ENCODE measurements around the gene DDN.

DDN gene

DNA sequence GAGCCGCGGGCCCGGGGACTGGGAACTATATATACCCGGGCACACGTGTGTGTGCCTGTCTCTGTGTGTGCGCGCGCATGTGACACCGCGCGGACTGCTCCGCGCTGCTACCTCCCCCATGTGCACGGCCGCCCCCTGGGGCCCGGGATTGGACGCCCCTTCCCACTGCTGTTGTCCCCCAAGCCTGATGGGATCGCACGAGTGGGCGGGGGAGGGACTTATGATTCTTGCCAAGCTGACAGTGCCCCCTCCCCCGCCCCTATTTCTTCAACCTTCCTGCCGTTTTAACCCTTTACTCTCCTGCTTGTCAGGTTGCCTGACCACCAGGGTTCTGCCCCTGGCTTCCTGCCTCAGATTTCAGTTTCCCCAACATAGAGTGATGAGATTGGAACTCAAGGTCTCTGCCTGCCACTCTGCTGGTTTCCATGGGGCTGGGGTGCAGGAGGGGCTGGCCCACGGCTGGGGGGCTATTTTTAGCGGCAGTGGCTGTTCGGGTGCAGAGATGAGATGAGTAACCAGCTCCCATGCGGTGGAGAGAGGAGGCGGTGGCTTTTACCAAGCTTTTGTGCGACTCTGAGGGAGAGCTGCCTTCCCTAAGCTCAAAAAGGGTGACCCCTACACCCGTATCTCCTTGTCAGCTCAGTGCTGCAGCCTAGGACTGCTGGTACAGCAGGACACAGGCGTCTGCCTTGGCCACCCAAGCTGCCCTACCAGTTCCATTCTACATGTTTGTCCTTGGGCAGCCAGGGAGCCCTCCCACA, at the start of gene DDN:
Gene DDN, minus strand, starts transcription at position 5 of the 761 bp plus-strand sequence. CDS start 88 bp downstream, outside the sequence.
- no peak for DNase-seq

DNA sequence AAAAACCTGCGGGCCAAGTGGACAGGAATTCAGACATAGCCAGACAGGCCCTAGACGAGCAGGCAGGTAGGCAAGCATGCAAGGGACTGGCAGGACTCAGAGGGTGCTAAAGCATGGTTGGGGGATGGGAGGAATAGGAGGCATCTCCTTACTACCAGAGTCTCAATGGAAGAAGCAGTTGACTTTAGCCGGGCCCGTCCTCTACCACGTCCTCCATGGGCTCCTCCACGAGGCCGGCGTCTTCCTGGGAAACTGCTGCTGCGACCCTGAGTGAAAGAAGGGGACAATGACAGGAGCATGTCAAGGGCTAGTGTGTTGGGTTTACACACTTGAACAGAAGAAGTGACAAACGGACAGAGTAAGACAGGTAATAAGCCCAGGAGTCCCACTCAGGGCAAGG, 49.8 kb upstream of the DDN start:
- no peak for DNase-seq

DNA sequence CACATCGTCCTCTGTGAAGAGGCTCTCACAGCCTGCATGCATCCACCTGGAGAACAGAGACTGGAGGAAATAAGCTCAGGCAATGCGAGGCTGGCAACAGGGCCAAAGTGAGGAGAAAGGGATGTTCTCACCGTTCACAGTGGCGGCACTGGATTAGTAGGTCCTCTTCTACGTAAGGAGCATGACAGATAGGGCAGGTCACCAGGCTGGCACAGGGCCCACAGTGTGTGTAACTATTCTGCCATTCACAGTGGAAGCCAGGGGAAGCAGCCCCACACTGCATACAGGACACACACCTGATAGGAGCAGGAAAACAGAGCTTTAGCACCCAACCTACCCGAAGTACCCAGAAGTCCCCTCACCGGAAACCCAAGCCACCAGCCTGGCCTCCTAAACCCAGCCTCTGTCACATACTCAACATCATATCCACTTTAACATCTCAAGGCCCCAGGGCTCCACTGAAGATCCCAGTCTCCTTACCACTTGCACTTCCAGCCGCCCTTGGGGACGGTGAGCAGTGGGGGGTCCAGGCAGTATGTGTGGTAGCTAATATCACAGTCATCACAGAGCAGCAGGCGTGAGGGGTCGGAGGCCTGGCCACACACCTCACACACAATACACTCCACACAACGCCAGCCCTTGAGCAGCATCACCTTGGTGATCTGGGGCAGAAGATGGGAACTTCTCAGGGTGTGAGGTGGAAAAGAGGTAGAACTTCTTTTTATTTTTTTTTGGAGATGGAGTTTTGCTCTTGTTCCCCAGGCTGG, 47.1 kb upstream of the DDN start:
- no peak for DNase-seq

DNA sequence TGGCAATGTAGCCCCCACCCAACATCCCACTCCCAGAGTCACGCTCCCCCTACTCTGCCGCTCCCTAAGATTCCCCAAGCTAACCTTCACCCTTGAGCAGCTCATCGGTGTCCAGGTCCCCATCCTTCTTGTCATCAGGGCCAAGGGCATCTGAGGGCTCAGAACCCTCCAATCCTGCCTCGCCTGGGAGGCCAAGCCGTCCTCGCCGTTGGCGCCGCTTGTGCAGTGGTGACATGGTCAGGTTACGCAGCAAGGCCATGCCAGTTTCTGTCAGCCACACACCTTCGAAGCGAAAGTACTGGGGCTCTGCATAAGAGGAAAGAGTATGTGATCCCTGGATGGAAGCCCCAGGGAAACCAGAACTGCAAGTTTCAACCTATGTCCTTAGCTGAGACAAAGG, 45.5 kb upstream of the DDN start:
- DNase-seq: no peak

DNA sequence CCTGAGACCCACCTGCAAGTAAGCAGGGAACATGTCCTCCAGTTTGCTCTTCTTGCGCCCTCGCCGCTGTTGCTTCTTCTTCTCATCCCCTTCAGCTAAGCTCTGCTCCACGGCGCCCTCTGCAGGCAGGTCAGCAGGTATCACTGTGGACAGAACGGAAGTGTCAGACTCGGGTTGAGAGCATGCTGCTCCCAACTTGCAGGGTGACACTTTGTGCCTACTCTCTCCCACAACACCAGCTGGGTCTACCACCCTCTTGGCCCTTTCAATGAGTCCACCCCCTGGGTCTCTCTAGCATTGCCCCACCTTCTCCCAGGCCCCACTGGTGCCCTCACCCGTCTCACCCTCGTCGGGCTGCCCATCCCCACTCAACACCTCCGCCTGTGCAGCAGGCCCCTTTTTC, 44.7 kb upstream of the DDN start:
- DNase-seq: no peak

DNA sequence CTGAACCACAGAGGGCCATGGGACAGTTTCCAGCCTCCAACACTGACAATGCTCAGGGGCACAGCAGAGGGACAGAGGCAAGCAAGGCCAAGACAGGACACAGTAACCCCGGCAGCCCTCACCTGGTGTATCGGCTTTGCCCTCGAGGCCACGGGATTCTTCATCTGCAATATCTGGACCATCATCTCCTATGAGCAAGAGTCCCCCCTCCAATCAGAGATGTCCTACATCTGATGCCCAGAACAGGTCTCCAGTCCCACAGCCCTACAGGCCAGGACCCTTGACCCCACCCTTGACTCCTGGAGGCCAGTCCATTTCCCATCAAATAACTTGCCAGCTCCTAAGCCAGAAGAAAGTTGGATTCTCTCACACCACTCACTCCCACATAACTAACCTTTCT, 44.1 kb upstream of the DDN start:
- no peak for DNase-seq

DNA sequence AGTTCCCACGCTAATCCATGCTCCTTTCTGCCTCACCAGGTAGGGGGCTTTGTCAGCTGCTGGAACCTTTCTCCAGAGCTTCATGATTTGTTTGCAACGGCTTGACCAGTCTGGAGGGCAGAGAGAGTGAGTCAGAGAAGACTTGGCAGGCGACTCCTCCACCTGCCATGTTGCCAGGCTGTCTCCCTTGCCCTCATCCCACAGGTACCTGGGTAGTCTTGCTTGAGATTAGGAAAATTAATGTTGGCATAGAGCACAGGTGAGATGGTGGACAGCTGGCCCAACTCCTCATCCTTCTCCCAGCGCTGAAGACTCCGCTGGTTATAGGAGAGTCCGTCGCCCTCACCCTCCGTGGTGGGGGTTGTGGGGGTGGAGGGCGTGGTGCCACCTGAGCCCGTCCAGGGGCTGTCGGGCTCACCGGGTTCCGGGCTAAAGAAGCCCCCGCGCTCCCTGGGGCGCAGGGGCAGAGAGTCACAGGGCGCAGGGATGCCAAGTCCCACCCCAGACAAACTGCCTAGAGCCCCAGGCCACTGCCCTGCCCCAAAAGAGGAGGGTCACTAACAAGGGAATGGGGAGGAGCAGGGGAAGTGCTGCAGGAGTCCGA, 42.8 kb upstream of the DDN start:
- DNase-seq: no peak

DNA sequence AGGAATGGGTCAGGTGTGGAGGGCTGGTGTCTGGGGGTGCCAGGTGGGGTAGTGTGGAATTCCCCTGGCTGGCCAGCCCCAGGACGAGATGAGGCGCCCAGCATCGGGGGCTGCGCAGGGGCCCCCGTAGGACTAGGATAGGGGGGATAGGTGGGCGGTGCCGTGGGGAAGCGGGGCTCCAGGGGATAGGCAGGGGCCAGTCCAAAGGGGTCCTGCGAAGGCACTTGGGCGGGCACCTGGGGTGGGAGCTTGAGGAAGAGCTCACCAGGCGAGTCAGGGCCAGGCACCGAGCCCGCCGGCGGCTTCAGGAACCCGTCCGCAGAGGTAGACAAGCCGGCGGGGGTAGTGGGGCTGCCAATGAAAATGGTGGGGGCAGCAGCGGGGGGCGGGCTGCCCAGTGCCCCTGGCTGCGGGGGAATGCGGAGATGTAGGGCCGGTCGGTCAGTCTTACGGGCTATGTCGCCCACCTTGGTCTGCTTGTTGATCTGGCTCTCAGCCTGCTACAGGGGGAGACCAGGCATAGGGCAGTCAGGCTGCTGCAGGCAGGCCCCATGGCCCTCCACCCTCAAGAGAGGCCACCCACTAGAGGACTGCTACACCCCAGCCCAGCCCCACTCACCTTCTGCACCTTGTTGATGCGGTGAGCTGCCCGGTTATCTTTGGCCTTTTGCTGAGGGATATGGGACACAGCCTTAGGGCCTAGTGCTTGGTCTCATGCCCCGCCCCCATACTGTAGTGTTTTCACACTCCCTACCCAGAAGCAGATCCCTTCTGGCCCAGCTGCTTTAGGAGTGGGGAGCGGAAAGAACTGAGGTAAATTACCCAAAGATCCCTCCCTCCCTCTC, 42.1 kb upstream of the DDN start:
- no peak for DNase-seq

DNA sequence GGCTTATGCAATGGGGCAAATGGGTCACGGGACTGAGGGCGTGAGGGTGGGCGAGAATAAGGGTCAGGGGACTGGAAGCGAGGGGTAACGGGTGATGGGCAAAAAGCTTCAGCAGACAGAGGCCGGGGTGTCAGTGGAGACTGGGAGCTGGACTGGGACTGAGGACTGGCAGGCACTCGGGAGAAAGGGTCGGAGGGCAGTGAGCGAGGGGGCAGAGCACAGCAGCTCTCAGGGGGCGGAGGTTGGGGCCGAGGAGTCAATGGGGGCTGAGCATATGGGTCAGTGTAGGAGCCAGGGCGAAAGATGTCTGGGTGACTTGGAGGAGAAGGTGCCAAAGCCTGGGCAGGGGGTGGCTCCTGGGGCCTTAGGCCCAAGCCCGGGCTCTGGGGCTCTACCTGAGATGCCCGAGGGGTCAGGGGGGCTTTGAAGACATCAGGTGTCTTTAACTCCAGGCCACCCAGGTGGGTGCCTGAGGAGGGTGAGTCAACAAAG, 41.2 kb upstream of the DDN start:
- no peak for DNase-seq

DNA sequence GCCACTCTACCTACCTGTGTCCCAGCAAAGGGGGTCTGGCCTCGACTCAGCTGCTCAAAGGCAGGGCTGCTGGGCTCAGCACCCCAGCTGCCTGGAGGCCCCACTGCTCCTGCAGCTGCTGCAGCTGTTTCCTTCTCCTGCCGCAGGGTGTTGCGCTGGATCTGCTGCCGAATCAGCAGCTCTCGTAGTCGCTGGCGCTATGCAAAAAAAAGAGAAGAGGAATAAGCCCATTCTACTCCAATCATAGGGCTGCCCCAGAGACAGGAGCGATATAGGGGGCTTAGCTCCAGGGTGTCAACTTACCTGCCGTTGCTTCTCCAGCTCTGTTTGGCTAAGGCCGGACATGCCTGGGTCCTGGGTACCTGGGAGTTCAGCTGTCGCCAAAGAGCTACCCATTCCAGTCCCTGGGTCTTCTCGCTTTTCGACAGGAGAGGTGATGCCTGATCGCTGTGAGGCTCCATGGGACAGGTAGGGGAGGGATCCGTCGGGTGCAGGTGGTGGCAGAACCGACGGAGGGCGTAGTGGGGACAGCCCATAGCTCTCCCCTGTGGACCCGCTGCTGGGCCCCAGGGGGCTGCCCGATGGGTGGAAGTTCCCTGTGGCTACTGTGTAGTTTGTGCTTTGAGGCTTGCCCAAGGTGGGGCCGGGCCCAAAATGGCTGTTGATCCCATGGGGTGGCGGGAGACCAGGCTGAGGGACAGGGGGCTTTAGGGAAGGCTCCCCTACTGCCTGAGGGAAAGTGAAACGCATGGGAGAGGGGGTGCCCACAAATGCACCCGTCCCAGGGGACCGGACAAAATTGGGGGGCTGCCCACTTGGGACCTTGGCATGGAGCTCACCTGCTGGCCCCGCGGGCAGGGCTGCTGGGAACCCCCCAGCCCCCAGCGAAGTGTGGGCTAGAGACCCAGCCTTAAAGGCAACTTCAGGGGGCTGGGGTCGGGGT, 40.5 kb upstream of the DDN start:
- no peak for DNase-seq

DNA sequence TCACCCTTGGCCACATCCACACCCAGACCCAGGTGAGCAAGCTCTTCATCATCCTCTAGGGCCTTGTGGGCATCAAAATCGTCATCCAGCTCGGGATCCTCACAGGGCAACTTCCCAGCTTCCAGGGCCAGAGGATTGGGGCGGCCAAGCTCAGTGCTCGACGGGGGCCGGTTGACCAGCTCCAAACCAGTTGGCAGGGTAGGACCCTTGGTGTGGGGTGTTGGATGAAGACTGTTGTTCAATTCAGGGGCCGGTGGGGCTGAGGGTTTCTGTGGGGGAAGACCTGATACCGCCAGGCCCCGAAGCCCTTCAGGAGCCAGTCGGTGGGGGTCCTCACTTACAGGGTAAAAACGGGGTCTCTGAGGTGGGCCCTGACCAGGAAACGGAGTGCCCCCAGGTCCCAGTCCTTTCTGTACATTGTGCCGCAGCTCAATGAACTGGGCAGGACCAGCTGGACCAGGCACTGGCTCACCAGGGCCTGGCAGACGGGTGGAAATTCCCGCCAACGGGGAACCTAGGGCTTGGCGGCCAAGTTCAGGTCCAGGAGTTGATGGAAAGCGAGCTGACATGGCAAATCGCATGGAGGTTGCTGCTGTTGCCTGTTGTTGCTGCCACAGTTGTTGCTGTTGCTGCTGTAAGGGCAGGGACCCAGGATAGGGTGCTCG, 39.2 kb upstream of the DDN start:
- no peak for DNase-seq

DNA sequence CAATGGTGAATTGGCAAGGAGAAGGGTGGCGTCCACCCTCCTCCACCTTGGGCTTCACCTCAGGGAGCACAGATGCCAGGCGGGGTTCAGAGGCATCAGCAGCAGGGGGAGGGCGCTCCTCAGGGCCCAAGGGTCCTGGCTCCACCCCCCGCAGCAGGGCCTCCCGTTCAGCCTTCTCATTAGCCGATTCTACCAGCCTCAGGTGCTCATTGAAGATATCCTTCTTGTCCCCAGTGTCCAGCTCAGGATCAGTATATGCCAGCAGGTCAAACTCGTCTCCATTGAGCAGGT, 38.7 kb upstream of the DDN start:
- DNase-seq: no peak

DNA sequence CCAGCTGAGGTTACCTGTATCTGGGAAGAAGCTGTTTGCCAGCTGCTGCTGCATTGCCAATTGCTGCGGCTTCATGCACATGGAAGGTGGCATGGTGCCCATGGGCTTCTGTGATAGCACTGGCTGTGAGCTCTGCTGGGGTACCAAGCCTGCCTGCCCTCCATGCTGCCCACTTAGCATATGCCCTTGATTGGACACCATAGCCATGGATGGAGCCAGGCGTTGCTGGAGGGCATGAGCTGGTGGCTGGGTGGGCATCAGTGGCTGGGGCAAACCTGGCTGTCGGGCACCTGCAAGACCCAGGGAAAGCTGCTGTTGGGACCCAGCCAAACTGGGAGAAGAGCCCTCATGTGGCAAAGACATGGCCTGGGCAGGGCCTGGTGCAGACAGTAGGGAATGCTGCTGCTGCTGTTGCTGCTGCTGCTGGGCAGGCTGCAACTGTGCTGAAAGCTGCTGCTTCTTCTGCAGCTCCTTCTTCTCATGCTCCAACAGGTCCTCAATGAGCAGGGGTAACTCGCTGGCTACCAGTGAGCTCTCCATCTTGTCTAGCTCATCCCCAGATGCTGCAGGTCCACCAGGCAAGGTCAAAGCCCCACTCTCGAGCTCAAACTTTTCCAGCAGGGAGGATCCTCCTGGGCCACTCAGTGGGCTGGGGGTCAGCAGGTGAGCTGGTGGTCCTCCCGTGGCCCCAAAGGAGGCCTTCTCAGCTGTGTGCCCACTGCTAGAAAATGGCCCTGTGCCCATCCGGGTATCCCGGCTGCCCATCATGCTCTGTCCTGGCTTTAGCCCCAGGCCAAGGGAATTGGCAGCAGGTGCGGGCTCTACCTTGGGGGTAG, 38.2 kb upstream of the DDN start:
- no peak for DNase-seq

DNA sequence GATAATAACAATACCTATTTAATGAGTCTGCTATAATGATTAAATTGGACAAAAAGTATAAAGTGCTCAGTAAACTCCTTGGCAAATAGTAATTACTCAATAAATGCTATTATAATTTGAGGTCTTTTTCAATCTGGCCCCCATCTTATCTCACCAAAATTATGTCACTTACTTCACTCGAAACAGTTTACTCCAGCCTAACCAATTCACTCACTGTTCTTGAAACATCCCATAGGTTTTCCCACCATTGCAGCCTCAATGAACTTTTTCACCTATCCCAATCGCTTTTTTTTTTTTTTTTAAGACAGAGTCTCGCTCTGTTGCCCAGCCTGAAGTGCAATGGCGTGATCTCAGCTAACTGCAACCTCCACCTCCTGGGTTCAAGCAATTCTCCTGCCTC, 36.9 kb upstream of the DDN start:
- DNase-seq: no peak

DNA sequence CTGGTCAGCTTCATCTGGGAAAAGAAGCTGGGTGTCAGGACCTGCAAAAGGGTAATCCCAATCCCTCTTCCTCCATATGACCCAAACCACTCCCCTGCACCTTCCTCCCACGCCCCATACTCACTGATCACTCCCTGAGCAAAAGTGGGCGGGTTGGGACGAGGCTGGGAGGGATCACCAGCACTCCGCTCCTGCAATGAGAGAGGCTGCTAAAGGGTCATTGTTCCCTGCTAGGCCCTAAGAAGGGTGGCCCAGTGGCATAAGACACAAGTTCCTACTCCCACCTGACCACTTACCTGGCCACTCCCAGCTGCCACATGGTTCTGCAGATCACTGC, 35.1 kb upstream of the DDN start:
- no peak for DNase-seq

DNA sequence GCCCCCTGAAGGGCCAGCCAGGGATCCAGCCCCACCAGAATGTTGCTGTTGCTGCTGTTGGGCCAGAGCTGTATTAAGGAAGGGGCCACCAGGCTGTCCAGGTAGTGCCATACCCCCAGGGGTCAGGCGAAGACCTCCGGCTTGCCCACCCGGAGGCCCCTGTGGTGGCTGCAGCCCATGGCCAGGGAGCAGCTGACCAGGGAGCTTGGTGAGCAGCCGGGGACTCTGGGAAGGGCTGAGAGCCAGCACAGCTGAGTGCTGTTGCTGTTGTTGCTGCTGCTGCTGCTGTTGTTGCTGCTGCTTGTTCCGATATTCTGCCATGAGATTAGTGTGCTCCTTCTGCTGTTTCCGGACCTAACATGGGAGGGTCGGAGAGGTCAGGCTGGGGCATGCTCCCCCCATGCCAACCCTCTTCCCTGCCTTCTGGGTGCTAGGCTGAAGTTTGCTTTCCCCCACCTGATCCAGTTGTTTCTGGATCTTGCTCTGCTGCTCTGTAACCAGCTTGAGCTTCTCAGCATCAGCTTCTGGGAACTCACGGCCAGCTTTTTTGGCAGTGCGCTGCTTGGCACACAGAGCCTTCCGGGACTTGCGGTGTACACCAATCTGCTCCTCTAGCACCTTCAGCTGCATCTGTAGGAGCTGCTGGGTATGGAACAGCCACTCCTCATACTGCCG, 34.6 kb upstream of the DDN start:
- no peak for DNase-seq

DNA sequence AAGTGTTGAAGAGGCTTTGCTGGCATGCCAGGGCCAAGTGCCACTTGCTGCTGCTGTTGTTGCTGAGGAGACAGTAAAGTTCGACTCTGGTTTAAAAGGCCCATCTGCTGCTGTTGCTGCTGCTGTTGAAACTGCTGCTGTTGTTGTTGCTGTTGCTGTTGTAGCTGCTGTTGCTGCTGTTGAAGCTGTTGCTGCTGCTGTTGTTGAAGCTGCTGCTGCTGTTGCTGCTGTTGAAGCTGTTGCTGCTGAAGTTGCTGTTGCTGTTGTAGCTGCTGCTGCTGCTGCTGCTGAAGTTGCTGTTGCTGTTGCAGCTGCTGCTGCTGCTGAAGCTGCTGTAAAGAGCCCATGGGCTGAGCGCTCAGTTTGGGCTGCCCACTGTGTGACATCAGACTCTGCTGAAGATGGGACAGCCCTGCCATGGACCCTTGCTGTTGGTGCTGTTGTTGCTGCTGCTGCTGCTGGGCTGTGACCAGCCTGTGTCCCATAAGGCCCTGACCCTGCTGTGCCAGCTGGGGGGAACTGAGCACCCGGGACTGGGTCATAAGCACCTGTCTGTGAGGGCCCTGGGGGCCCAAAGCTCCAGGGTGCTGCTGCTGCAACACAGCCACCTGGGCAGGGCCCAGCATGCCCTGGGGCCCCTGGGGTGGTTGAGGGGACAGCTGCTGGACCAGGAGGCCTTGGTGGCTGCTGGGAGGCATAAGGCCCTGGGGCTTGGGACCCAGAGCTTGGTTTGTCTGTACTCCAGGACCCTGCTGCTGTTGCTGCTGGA, 33.7 kb upstream of the DDN start:
- no peak for DNase-seq

DNA sequence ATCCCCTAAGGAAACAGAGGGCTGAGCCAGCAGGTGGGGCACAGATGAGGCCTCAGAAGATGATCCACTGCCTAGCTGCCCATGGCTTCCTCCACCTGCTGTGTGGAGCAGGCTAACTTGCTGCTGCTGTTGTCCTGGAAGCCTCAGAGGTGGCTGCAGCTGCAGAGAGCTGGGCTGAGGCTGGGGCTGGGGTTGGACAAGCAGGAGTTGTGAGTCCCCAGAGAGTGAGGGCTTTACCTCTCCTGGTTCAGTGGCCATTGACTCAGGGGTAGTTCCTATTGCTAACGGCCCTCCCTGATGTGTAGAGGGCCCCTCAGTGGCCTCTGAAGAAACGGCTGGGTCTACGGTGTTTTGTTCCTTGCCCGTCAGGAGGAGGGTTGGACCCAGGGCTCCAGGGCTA, 33.1 kb upstream of the DDN start:
- no peak for DNase-seq

DNA sequence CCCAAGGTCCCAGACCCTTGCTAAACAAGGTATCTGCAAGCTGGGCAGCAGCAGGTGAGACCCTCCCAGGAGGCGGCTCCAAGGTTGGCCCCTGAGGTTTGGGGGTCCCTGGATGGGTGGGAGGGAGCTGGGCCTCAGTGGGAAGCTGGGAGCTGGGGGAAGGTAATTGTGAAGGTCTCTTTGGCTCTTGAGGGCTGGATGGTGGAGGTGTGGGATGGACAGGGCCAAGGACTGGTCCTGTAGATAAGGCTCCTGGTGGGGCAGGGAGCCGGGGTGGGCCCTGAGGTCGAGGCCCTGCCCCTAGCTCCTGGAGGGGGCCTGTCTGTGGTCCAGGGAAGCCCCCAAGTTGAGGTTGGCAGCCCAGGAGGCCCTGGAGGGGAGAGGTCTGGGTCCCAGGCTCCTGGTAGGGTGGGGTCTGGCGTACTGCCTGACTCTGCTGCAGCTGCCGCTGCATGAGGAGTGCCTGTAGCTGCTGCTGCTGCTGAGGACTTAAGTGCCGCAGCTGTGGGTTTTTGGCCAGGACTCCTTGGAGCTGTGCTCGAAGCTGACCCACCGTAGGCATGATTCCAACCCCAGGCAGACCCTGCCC, 32.5 kb upstream of the DDN start:
- DNase-seq: no peak

Data from NCI-H524 treated with DMSO at 0.1 percent for 48 hours (cell line).